GM19023 (cell line): ENCODE measurements around the gene PRR3.
"Not testable (repeated sequence)": the region's sequence is repeated elsewhere in the genome, so short reads cannot be mapped to it uniquely, and the experiment has no call there.

Experiments
- ATAC-seq: cut with Tn5 transposase; IDR thresholded peaks from one replicate; pipeline ENCODE4 v1.9.1; 2021; ENCODE audit warnings: mild to moderate bottlenecking, moderate library complexity; ENCODE audit not compliant: unreplicated experiment

The PRR3 gene

GRCh38 chr6:30570263-30570662 lies 13.2 kb downstream of the PRR3 start:
- ATAC-seq, result no peak

GRCh38 chr6:30570740-30571074 lies 13.6 kb downstream of the PRR3 start:
- peak; percentile 16 for ATAC-seq

- ATAC-seq, result peak; percentile 95
Observed at GRCh38 chr6:30571075-30571761, 14.1 kb downstream of the PRR3 start, which contains the start of gene ABCF1. TSS of gene ABCF1 (plus strand) at chr6:30571442. CDS start at chr6:30571488, 46 bp downstream.

- no peak for ATAC-seq
Observed at GRCh38 chr6:30571762-30572082, 14.6 kb downstream of the PRR3 start.

GRCh38 chr6:30572148-30572547 lies 15.1 kb downstream of the PRR3 start:
- ATAC-seq, result no peak

- no peak for ATAC-seq
Observed at GRCh38 chr6:30573113-30573512, 16.0 kb downstream of the PRR3 start.

- ATAC-seq, result no peak
Observed at GRCh38 chr6:30578051-30578450, 21.0 kb downstream of the PRR3 start.

- no peak for ATAC-seq
Observed at GRCh38 chr6:30583921-30584320, 26.8 kb downstream of the PRR3 start.

GRCh38 chr6:30589754-30590358 lies 32.8 kb downstream of the PRR3 start:
- ATAC-seq, result no peak

GRCh38 chr6:30590509-30590908 lies 33.4 kb downstream of the PRR3 start:
- no peak for ATAC-seq

- ATAC-seq, result no peak
Observed at GRCh38 chr6:30591008-30591407, 33.9 kb downstream of the PRR3 start.

- ATAC-seq, result no peak
Observed at GRCh38 chr6:30592287-30592686, 35.2 kb downstream of the PRR3 start.

GRCh38 chr6:30597315-30598144 lies 40.4 kb downstream of the PRR3 start:
- ATAC-seq, result not testable (repeated sequence)

GRCh38 chr6:30598912-30599624 lies 42.0 kb downstream of the PRR3 start:
- no peak for ATAC-seq

GRCh38 chr6:30599625-30600324 lies 42.7 kb downstream of the PRR3 start:
- ATAC-seq, result no peak

- no peak for ATAC-seq
Observed at GRCh38 chr6:30600451-30600961, 43.4 kb downstream of the PRR3 start.

GRCh38 chr6:30601436-30601814 lies 44.3 kb downstream of the PRR3 start:
- ATAC-seq, result no peak

- ATAC-seq, result no peak
Observed at GRCh38 chr6:30601815-30602641, 44.9 kb downstream of the PRR3 start.

- no peak for ATAC-seq
Observed at GRCh38 chr6:30603961-30604360, 46.9 kb downstream of the PRR3 start.

GRCh38 chr6:30610065-30610464 lies 53.0 kb downstream of the PRR3 start:
- no peak for ATAC-seq
